Activated naive CD4-positive, alpha-beta T cell (primary cell): ENCODE data around the gene KIF26A.

ENCODE experiments used
- DNase-seq, 4 experiments: peaks; one replicate each; lab custom pipeline; 2025; lab: John Stamatoyannopoulos, UW

Gene KIF26A

GRCh38 chr14:104132981-104133380 lies 5.4 kb upstream of the KIF26A start:
- DNase-seq = no peak

GRCh38 chr14:104133496-104133895 lies 4.9 kb upstream of the KIF26A start:
- no peak for DNase-seq

GRCh38 chr14:104134061-104134965 lies 4.1 kb upstream of the KIF26A start:
- DNase-seq = no peak

GRCh38 chr14:104135121-104135903 lies 3.1 kb upstream of the KIF26A start:
- DNase-seq = no peak

GRCh38 chr14:104135904-104136471 lies 2.4 kb upstream of the KIF26A start:
- DNase-seq = no peak

GRCh38 chr14:104136472-104137296 lies 1.7 kb upstream of the KIF26A start:
- DNase-seq = no peak

- peak in 3 of 4 experiments; percentile 45 to 60 (median 51) for DNase-seq
Measured at GRCh38 chr14:104137297-104138097, 890 bp upstream of the KIF26A start.

GRCh38 chr14:104138718-104139459 lies 502 bp downstream of the KIF26A start:
- no peak for DNase-seq

- DNase-seq = no peak
Measured at GRCh38 chr14:104139460-104140212, 1.2 kb downstream of the KIF26A start.

GRCh38 chr14:104140213-104140462 lies 1.8 kb downstream of the KIF26A start:
- DNase-seq = no peak

GRCh38 chr14:104140463-104141331 lies 2.3 kb downstream of the KIF26A start:
- no peak for DNase-seq

- no peak for DNase-seq
Measured at GRCh38 chr14:104141621-104142091, 3.3 kb downstream of the KIF26A start.

GRCh38 chr14:104142136-104142945 lies 4.0 kb downstream of the KIF26A start:
- DNase-seq = no peak

GRCh38 chr14:104142946-104143470 lies 4.6 kb downstream of the KIF26A start:
- DNase-seq = no peak

GRCh38 chr14:104143521-104144452 lies 5.4 kb downstream of the KIF26A start:
- no peak for DNase-seq

- no peak for DNase-seq
Measured at GRCh38 chr14:104144453-104144790, 6.0 kb downstream of the KIF26A start.
